ENCODE data around the gene MATR3.

The MATR3 gene

GRCh38 chr5:139378101-139378825 is 84.7 kb downstream of the MATR3 start:
- Histone ChIP-seq H3K4me2 (ENCODE audit: low read length) (no peak overlapping the region), H4K20me1 (ENCODE audit: control insufficient read depth, insufficient read depth, low read depth, low read length) (no peaks in the 10 kb centered on the region), H3K27me3 (ENCODE audit: control insufficient read depth, low read length) (no peaks in the 10 kb centered on the region), H3K4me1 (ENCODE audit: control insufficient read depth, low read length) (peaks cover 14% of the 10 kb centered on the region), H3F3A (ENCODE audit: control insufficient read depth, insufficient read depth) (peaks cover 4% of the 10 kb centered on the region), H3K9me2 (replicated peaks; ENCODE audit: control insufficient read depth, low read length) (no peaks in the 10 kb centered on the region), H3K9me3 (ENCODE audit: control insufficient read depth, insufficient read depth, low read length) (no peaks in the 10 kb centered on the region), H3K36me3 (ENCODE audit: control insufficient read depth, low read length) (no peaks in the 10 kb centered on the region), H3K4me3 (ENCODE audit: low read length) (no peak overlapping the region), H3K27ac (ENCODE audit: low read depth, low read length) (no peak overlapping the region), H3K79me2 (ENCODE audit: control insufficient read depth, low read length) (no peaks in the 10 kb centered on the region)
- TF ChIP-seq CTCF (IDR thresholded peaks at IDR 0.05; ENCODE audit: low read depth, low read length, poor library complexity, severe bottlenecking) (no peak), EZH2phosphoT487 (IDR thresholded peaks at IDR 0.05; ENCODE audit: borderline replicate concordance, low read length) (no peak)

- Histone ChIP-seq H3K27ac (ENCODE audit: low read depth, low read length) (no peak overlapping the region), H3K4me2 (ENCODE audit: low read length) (no peak overlapping the region), H3K27me3 (ENCODE audit: control insufficient read depth, low read length) (no peaks in the 10 kb centered on the region), H3K9me3 (ENCODE audit: control insufficient read depth, insufficient read depth, low read length) (no peaks in the 10 kb centered on the region), H3F3A (ENCODE audit: control insufficient read depth, insufficient read depth) (peaks cover 11% of the 10 kb centered on the region), H3K79me2 (ENCODE audit: control insufficient read depth, low read length) (no peaks in the 10 kb centered on the region), H3K4me1 (ENCODE audit: control insufficient read depth, low read length) (peaks cover 21% of the 10 kb centered on the region), H4K20me1 (ENCODE audit: control insufficient read depth, insufficient read depth, low read depth, low read length) (no peaks in the 10 kb centered on the region), H3K36me3 (ENCODE audit: control insufficient read depth, low read length) (no peaks in the 10 kb centered on the region), H3K9me2 (replicated peaks; ENCODE audit: control insufficient read depth, low read length) (no peaks in the 10 kb centered on the region), H3K4me3 (ENCODE audit: low read length) (no peak overlapping the region)
- TF ChIP-seq EZH2phosphoT487 (IDR thresholded peaks at IDR 0.05; ENCODE audit: borderline replicate concordance, low read length) (no peak), CTCF (IDR thresholded peaks at IDR 0.05; ENCODE audit: low read depth, low read length, poor library complexity, severe bottlenecking) (no peak)
These were observed 85.4 kb downstream of the MATR3 start for GRCh38 chr5:139378941-139379361.

GRCh38 chr5:139379626-139380449 is 86.3 kb downstream of the MATR3 start:
- Histone ChIP-seq H3F3A (ENCODE audit: control insufficient read depth, insufficient read depth) (peaks cover 20% of the 10 kb centered on the region), H3K36me3 (ENCODE audit: control insufficient read depth, low read length) (peaks cover 3% of the 10 kb centered on the region; the same call in 1 of the 2 replicates), H3K9me3 (ENCODE audit: control insufficient read depth, insufficient read depth, low read length) (no peaks in the 10 kb centered on the region), H3K27ac (ENCODE audit: low read depth, low read length) (no peak overlapping the region), H3K4me3 (ENCODE audit: low read length) (no peak overlapping the region), H3K4me2 (ENCODE audit: low read length) (no peak overlapping the region), H4K20me1 (ENCODE audit: control insufficient read depth, insufficient read depth, low read depth, low read length) (no peaks in the 10 kb centered on the region), H3K9me2 (replicated peaks; ENCODE audit: control insufficient read depth, low read length) (no peaks in the 10 kb centered on the region), H3K27me3 (ENCODE audit: control insufficient read depth, low read length) (no peaks in the 10 kb centered on the region), H3K79me2 (ENCODE audit: control insufficient read depth, low read length) (no peaks in the 10 kb centered on the region), H3K4me1 (ENCODE audit: control insufficient read depth, low read length) (peaks cover 30% of the 10 kb centered on the region)
- no peak for TF ChIP-seq EZH2phosphoT487 (IDR thresholded peaks at IDR 0.05; ENCODE audit: borderline replicate concordance, low read length)

Data from DOHH2 (cell line).